GM18907 (cell line): ENCODE results near the gene LARP4B.
"Not testable (repeated sequence)": the region's sequence is repeated elsewhere in the genome, so short reads cannot be mapped to it uniquely, and the experiment has no call there.

Experiments used
- ATAC-seq: cut with Tn5 transposase; IDR thresholded peaks from one replicate; pipeline ENCODE4 v1.9.1; 2021; ENCODE audit warnings: mild to moderate bottlenecking, moderate library complexity; ENCODE audit not compliant: unreplicated experiment

LARP4B gene

GRCh38 chr10:958856-959255 lies 27.4 kb upstream of the LARP4B start:
- no peak for ATAC-seq

GRCh38 chr10:958106-958505 lies 26.6 kb upstream of the LARP4B start:
- no peak for ATAC-seq

GRCh38 chr10:955820-956217 lies 24.3 kb upstream of the LARP4B start:
- no peak for ATAC-seq

GRCh38 chr10:955127-955819 lies 23.8 kb upstream of the LARP4B start:
- ATAC-seq = no peak

GRCh38 chr10:954396-954795 lies 22.9 kb upstream of the LARP4B start:
- no peak for ATAC-seq

GRCh38 chr10:953836-954235 lies 22.3 kb upstream of the LARP4B start:
- ATAC-seq = no peak

GRCh38 chr10:949446-949845 lies 17.9 kb upstream of the LARP4B start:
- ATAC-seq = no peak

GRCh38 chr10:948347-948746 lies 16.8 kb upstream of the LARP4B start:
- no peak for ATAC-seq

- no peak for ATAC-seq
These were observed 16.4 kb upstream of the LARP4B start for GRCh38 chr10:947881-948280.

- no peak for ATAC-seq
These were observed 15.5 kb upstream of the LARP4B start for GRCh38 chr10:947051-947450.

GRCh38 chr10:945778-946177 lies 14.3 kb upstream of the LARP4B start:
- no peak for ATAC-seq

- ATAC-seq = peak; percentile 42
These were observed 12.7 kb upstream of the LARP4B start for GRCh38 chr10:944034-944831.

GRCh38 chr10:943334-944033 lies 12.0 kb upstream of the LARP4B start:
- peak; percentile 57 for ATAC-seq

GRCh38 chr10:938941-939678 lies 7.6 kb upstream of the LARP4B start:
- ATAC-seq = no peak

GRCh38 chr10:934746-935406 lies 3.4 kb upstream of the LARP4B start:
- no peak for ATAC-seq

- not testable (repeated sequence) for ATAC-seq
These were observed 2.7 kb upstream of the LARP4B start for GRCh38 chr10:934165-934564.

GRCh38 chr10:932589-932988 lies 1.1 kb upstream of the LARP4B start:
- no peak for ATAC-seq

- peak; percentile 10 for ATAC-seq
These were observed 730 bp downstream of the LARP4B start for GRCh38 chr10:930625-931325.

GRCh38 chr10:929960-930624 lies 1.4 kb downstream of the LARP4B start:
- ATAC-seq = peak; percentile 28
